Measurements from ENCODE around the gene ASAP3.
"Not testable (repeated sequence)": the region's sequence is repeated elsewhere in the genome, so short reads cannot be mapped to it uniquely, and the experiment has no call there.

The ASAP3 gene

GRCh38 chr1:23514111-23514679, 30.2 kb upstream of the ASAP3 start:
- DNase-seq (ENCODE audit: low spot score) = no peak

- no peak for DNase-seq (ENCODE audit: low spot score)
Measured at GRCh38 chr1:23509896-23510295, 25.9 kb upstream of the ASAP3 start.

- no peak for DNase-seq (ENCODE audit: low spot score)
Measured at GRCh38 chr1:23506376-23507107, 22.6 kb upstream of the ASAP3 start.

GRCh38 chr1:23505851-23506250, 21.9 kb upstream of the ASAP3 start:
- DNase-seq (ENCODE audit: low spot score) = no peak

GRCh38 chr1:23504156-23504555, 20.2 kb upstream of the ASAP3 start:
- DNase-seq (ENCODE audit: low spot score) = not testable (repeated sequence)

GRCh38 chr1:23502951-23503350, 19.0 kb upstream of the ASAP3 start:
- DNase-seq (ENCODE audit: low spot score) = no peak

- DNase-seq (ENCODE audit: low spot score) = no peak
Measured at GRCh38 chr1:23500466-23500865, 16.5 kb upstream of the ASAP3 start.

GRCh38 chr1:23497777-23498439, 13.9 kb upstream of the ASAP3 start:
- no peak for DNase-seq (ENCODE audit: low spot score)

- DNase-seq (ENCODE audit: low spot score) = no peak
Measured at GRCh38 chr1:23496490-23497181, 12.7 kb upstream of the ASAP3 start.

- DNase-seq (ENCODE audit: low spot score) = not testable (repeated sequence)
Measured at GRCh38 chr1:23494836-23495235, 10.9 kb upstream of the ASAP3 start.

- not testable (repeated sequence) for DNase-seq (ENCODE audit: low spot score)
Measured at GRCh38 chr1:23492776-23493175, 8.8 kb upstream of the ASAP3 start.

- no peak for DNase-seq (ENCODE audit: low spot score)
Measured at GRCh38 chr1:23492132-23492720, 8.2 kb upstream of the ASAP3 start.

- no peak for DNase-seq (ENCODE audit: low spot score)
Measured at GRCh38 chr1:23489842-23490241, 5.9 kb upstream of the ASAP3 start.

- DNase-seq (ENCODE audit: low spot score) = no peak
Measured at GRCh38 chr1:23485002-23485332, 988 bp upstream of the ASAP3 start.

GRCh38 chr1:23484253-23485001, 448 bp upstream of the ASAP3 start:
- peak; percentile 91 for DNase-seq (ENCODE audit: low spot score)

GRCh38 chr1:23481904-23482303, 2.1 kb downstream of the ASAP3 start:
- DNase-seq (ENCODE audit: low spot score) = no peak

- DNase-seq (ENCODE audit: low spot score) = no peak
Measured at GRCh38 chr1:23481026-23481597, 2.9 kb downstream of the ASAP3 start.

- DNase-seq (ENCODE audit: low spot score) = no peak
Measured at GRCh38 chr1:23480187-23481025, 3.6 kb downstream of the ASAP3 start.

GRCh38 chr1:23479666-23479941, 4.4 kb downstream of the ASAP3 start:
- no peak for DNase-seq (ENCODE audit: low spot score)

- DNase-seq (ENCODE audit: low spot score) = no peak
Measured at GRCh38 chr1:23478896-23479665, 4.9 kb downstream of the ASAP3 start.
